Upper lobe of right lung (tissue), 1 donor: ENCODE measurements around the gene ZNF362. TPM values are rescaled to one million over a fixed set of nuclear protein-coding genes. Genes with fewer than 3 reads are reported as not detected.

Source experiments
- ATAC-seq: fragments of 200-7000 bp; cut with Tn5 transposase; one replicate; pipeline ENCODE4 v1.9.1; 2020; ENCODE audit warnings: mild to moderate bottlenecking, moderate library complexity
- DNase-seq: peaks from one replicate; pipeline ENCODE4 v3.0.0-alpha.2; 2020
- H3K27ac ChIP-seq: fragments of 200-600 bp; one replicate; pipeline ENCODE4 v1.8.0; 2022
- H3K27me3 ChIP-seq: fragments of 200-600 bp; one replicate; pipeline ENCODE4 v1.8.0; 2022; ENCODE audit warnings: mild to moderate bottlenecking
- H3K36me3 ChIP-seq: fragments of 200-600 bp; one replicate; pipeline ENCODE4 v1.8.0; 2022
- H3K4me1 ChIP-seq: fragments of 200-600 bp; one replicate; pipeline ENCODE4 v1.8.0; 2022
- H3K4me3 ChIP-seq: fragments of 200-600 bp; one replicate; pipeline ENCODE4 v1.8.0; 2022; ENCODE audit warnings: mild to moderate bottlenecking
- H3K9me3 ChIP-seq: fragments of 200-600 bp; one replicate; pipeline ENCODE4 v1.8.0; 2022
- intact Hi-C: fragments of 100-400 bp; cut with DNase I; formaldehyde crosslinking; loops from one replicate; pipeline ENCODE4 v1.11.0; 2022
- microRNA-seq: library from miRNA; unstranded; fragments of <30 nt; microRNA quantifications from one replicate; pipeline ENCODE4 v1.2.0, GENCODE V29; 2020; ENCODE audit warnings: borderline microRNAs expressed
- total RNA-seq: library from RNA; stranded (reverse); fragmentation: NEBNext Ultra II Directional; extraction: Animal tissue kit (Norgen Biotek cat#: 25700); gene quantifications from one replicate; pipeline ENCODE4 v1.2.1, GENCODE V29; 2021
- TF ChIP-seq, protein P1 (sequence below): fragments of 200-600 bp; IDR thresholded peaks from one replicate; pipeline ENCODE4 v1.8.0; 2022; ENCODE audit warnings: antibody characterized with exemption
- donor health status: DM: no; HTN: yes; CAD: no; lungs with severe emphysema.

ZNF362 gene
- total RNA-seq, 1 donor from 2014 or later, result 31.8 TPM

GRCh38 chr1:33348676-33349080 lies 92.4 kb downstream of the ZNF362 start:
- intact Hi-C loops, result no loop called here
- peaks cover 55% of the 10 kb centered on the region for H3K4me1 ChIP-seq
- peak overlapping the region; percentile 96 for H3K27ac ChIP-seq
- ATAC-seq (peak; percentile 2), DNase-seq (no peak)
- TF ChIP-seq, protein P1, sequence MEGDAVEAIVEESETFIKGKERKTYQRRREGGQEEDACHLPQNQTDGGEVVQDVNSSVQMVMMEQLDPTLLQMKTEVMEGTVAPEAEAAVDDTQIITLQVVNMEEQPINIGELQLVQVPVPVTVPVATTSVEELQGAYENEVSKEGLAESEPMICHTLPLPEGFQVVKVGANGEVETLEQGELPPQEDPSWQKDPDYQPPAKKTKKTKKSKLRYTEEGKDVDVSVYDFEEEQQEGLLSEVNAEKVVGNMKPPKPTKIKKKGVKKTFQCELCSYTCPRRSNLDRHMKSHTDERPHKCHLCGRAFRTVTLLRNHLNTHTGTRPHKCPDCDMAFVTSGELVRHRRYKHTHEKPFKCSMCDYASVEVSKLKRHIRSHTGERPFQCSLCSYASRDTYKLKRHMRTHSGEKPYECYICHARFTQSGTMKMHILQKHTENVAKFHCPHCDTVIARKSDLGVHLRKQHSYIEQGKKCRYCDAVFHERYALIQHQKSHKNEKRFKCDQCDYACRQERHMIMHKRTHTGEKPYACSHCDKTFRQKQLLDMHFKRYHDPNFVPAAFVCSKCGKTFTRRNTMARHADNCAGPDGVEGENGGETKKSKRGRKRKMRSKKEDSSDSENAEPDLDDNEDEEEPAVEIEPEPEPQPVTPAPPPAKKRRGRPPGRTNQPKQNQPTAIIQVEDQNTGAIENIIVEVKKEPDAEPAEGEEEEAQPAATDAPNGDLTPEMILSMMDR, result no peak
- H3K36me3 ChIP-seq, result peaks cover 4% of the 10 kb centered on the region
- no peaks in the 10 kb centered on the region for H3K27me3 ChIP-seq
- peak overlapping the region; percentile 78 for H3K4me3 ChIP-seq
- no peaks in the 10 kb centered on the region for H3K9me3 ChIP-seq

DNA sequence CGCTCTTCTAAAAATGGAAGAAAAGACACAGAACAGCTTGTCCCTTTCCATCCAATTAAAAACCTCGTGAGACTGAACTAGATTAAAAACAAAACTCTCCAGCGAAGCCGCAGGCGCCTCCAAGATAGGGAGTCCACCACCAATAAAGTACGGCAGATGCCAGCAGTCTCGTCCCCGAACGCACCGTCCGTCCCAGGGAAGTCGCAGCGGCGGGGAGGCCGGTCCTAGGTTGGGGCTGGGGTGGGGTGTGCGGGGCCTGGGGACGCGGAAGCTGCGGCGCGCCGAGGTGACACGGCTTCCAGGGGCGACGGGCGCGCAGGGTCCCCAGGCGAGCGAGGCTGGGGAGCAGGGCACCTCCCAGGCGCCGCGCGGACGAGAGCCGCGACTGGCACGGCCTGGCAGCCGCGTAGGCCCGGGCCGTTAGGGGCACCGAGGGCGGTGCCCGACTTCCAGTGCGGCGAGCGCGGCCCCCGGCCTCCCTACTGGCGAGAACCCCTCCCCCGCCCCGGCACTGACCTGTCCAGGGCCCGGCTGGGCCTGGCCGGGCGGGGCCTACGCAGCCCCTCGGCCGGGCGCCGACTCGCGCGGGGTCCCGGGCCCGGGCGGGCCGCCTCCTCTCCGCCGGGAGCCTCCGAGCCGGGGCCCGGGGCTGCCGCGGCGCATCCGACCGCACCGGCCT lies 92.9 kb downstream of the ZNF362 start:
- ATAC-seq (peak; percentile 58), DNase-seq (peak; percentile 87)
- Histone ChIP-seq H3K27ac (peak overlapping the region; percentile 96), H3K27me3 (no peaks in the 10 kb centered on the region), H3K4me1 (peaks cover 50% of the 10 kb centered on the region), H3K36me3 (peaks cover 4% of the 10 kb centered on the region), H3K9me3 (no peaks in the 10 kb centered on the region), H3K4me3 (peak overlapping the region; percentile 78)
- TF ChIP-seq, protein P1, result no peak
- intact Hi-C loops, result no loop called here

DNA sequence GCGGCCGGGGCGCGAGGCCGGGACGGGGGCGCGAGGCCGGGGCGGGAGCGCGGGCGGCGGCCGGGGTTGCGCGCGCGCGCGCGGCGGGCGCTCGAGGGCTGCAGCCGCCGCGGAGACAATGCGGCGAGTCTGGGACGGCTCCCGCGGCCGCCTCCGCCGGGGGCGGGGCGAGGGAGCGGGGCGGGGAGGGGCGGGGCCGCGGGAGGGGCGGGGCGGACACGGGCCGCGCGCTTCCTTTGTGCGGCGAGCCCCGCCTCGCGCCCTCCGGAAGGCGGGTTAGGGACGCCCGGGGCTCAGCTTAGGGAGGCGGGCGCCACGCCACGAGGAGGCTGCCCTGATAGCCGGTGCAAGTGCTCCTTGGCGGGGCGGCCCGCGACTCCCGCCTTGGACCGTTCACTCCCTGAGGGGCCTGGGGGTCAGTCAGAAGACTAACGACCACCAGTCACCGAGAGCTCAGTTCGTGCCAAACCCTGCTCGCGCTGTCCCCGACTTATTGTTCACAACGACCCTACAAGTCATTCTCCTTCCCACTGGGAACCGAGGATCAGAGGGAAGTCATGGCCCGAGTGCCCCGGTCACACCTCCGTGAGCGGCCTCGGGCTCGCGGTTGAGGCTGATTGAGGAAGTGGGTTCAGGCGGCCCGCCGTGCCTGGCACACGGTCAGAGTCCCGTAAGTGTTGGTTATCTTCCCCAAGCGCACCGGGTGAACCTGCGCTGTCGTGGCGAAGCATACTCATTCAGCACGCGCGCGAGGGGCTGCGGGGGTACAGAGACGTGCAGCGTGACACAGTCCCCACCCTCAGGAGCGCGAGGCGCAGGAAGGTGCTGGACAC lies 93.7 kb downstream of the ZNF362 start:
- peak overlapping the region; percentile 89 for H3K27ac ChIP-seq
- H3K4me3 ChIP-seq, result peak overlapping the region; percentile 71
- ATAC-seq, result peak; percentile 92

More for the DNA sequence above, 93.7 kb downstream of the ZNF362 start:
- TF ChIP-seq, protein P1, result no peak
- intact Hi-C loops, result no loop called here
- DNase-seq, result peak; percentile 95
- no peaks in the 10 kb centered on the region for H3K36me3 ChIP-seq
- peaks cover 42% of the 10 kb centered on the region for H3K4me1 ChIP-seq
- H3K9me3 ChIP-seq, result no peaks in the 10 kb centered on the region
- H3K27me3 ChIP-seq, result no peaks in the 10 kb centered on the region

Small RNA genes lying within 50 kb of the gene (microRNA-seq; reads per million reads assigned to microRNA genes)
- gene MIR3605, result 22.5 reads per million, percentile 47 among the genes with 10 or more reads in this experiment

Other genes with a start within 250 kb of the ZNF362 start
- 106 TPM for gene AK2, start 219.6 kb upstream of the ZNF362 start, total RNA-seq
- gene AZIN2, start 175.3 kb upstream of the ZNF362 start, total RNA-seq, result 2.3 TPM
- 4.5 TPM for gene TRIM62, start 74.4 kb upstream of the ZNF362 start, total RNA-seq
- not detected for gene A3GALT2, start 64.6 kb downstream of the ZNF362 start, total RNA-seq
- 124 TPM for gene PHC2, start 174.6 kb downstream of the ZNF362 start, total RNA-seq
- 4.3 TPM for gene ZSCAN20, start 216.2 kb downstream of the ZNF362 start, total RNA-seq